ENCODE measurements around the gene RNF207.
A peak's percentile ranks its signal among the peaks of the same experiment; 100 is the strongest.

The RNF207 gene

GRCh38 chr1:6239950-6240768 is 34.2 kb downstream of the RNF207 start:
- DNase-seq, result no peak
- no peak for TF ChIP-seq POLR2A (IDR thresholded peaks at IDR 0.05; ENCODE audit: low read length)
- no peak for TF ChIP-seq GATA1 (IDR thresholded peaks at IDR 0.05; ENCODE audit: low read depth, low read length)

DNA sequence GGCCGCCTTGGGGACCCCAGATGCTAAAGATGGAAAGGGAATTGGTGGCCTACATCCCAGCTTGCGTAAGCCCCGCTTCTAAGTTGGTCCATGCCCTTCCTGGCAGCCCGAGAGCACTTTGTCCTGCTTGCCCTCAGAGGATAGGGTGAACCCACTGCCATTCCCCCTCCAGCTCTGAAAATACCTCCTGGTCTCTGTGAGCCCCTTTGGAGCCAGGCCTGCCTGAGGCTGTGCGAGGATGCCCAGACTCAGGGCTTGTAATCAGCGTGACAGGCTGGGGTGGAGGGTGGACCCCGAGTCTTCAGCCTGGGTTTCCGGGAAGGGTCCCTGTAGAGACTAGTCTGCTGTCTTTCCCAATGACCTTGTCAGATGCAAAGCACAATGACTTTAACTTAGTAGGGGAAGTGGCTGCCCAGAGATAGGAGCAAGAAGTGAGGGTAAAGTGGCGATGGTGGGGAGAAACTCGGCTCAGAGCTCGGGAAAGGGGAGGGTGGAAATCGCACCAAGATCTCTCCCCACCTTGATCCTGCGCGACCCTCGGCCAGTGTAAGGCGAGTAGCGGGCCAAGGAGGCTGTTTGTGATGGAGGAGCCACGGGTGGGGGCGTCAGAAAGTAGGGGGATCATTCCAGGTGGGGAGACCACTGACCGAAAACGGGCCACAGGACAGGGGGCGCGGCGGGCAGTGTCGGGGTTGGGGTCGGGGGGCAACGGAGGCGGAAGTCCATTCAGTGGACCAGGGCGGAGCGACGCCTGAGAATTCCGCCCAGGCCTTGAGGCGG is 35.4 kb downstream of the RNF207 start:
- no peak for DNase-seq
- no peak for TF ChIP-seq GATA1 (IDR thresholded peaks at IDR 0.05; ENCODE audit: low read depth, low read length)
- no peak for TF ChIP-seq POLR2A (IDR thresholded peaks at IDR 0.05; ENCODE audit: low read length)

- TF ChIP-seq POLR2A (IDR thresholded peaks at IDR 0.05; ENCODE audit: low read length) (no peak), GATA1 (IDR thresholded peaks at IDR 0.05; ENCODE audit: low read depth, low read length) (no peak)
Measured at GRCh38 chr1:6241887-6242740, 36.2 kb downstream of the RNF207 start.

DNA sequence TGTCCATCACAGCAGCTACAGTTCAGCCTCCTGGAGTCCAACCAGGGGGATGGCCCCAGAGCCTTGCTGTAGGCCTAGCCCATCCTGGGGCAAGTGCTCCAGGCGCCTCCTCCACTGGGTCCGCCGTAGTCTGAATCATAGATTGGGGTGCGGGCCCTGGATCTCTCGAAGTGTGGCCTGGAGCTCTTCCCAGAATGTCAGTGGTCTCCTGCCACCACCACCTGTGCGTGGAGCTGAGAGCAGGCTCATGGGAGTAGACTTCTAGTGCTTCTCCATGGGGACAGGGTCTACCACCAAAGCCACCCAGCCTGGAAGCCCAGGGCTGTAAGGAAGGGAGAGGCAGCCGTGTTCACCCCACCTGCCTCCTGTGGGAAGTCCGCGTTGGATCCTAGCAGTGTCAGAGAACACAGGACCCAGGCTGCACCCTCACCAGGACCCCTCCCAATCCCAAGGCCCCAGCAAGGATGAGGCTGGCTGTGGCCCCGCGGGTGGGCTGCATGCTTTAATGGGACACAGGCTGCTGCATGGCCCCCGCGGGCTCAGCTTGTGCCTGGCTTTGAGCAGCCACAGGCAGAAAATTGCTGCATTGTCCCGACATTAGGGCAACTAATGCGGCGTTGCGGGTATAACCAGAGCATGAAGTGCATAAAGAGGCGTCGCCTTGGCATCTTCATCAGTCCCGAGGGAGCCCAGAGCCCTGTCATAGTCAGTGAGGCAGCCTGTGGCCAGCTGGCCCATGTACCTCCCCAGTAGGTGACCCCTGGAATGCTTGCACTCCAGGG is 37.3 kb downstream of the RNF207 start:
- TF ChIP-seq GATA1 (IDR thresholded peaks at IDR 0.05; ENCODE audit: low read depth, low read length), result no peak
- no peak for TF ChIP-seq POLR2A (IDR thresholded peaks at IDR 0.05; ENCODE audit: low read length)
- no peak for DNase-seq

More at GRCh38 chr1:6241887-6242740, 36.2 kb downstream of the RNF207 start:
- no peak for DNase-seq

DNA sequence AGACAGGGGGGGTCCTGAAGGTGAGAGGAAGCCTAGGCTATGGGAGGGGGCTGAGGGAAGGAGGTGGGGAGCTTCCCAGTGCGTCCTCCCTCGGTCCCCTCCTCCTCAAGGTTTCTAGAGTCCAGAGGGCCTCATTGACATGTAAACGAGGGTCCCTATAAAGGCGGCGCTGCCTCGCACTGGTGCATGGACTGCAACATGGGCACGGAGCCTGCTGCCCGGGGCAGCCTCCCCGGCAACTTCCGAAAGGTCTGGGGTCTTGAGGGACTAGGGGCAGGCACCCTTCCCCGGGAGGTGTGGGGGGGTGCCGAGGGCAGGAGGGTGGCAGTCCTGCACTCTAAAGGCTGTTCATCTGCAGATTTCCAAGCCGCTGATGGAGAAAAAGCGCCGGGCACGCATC is 38.1 kb downstream of the RNF207 start, which contains the start of gene HES3:
TSS of gene HES3 (plus strand) at position 187 of the 400 bp plus-strand sequence. CDS start at position 374, 187 bp downstream.
- TF ChIP-seq GATA1 (IDR thresholded peaks at IDR 0.05; ENCODE audit: low read depth, low read length) (no peak), POLR2A (IDR thresholded peaks at IDR 0.05; ENCODE audit: low read length) (no peak)
- no peak for DNase-seq

DNA sequence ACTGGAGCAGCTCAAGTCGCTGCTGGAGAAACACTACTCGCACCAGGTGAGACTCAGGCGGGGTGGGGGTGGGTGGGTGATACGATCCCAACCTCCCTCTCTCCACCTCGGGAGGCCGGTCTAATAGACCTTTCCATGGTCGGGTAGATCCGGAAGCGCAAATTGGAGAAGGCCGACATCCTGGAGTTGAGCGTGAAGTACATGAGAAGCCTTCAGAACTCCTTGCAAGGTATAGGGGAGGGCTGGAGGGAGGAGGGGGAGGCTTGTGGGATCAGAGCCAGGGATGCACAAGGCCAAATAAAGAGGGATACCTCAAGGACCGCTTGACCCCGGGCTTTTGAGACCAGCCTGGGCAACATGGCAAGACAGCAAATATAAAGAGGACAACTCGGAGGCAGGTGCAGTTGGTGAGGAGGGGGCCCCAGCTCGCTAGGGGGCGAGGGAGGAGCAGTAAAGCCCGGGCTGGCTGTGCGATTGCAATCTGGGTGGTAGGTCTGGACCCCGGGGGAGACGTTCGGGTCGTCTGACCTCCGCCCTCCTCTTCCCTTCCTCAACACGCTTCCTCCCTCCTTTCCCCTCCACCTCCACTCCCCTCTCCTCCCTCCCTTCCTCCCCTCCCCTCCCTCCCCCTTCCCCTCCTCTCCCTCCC is 38.6 kb downstream of the RNF207 start:
- no peak for DNase-seq
- TF ChIP-seq GATA1 (IDR thresholded peaks at IDR 0.05; ENCODE audit: low read depth, low read length) (no peak), POLR2A (IDR thresholded peaks at IDR 0.05; ENCODE audit: low read length) (no peak)

- no peak for TF ChIP-seq GATA1 (IDR thresholded peaks at IDR 0.05; ENCODE audit: low read depth, low read length)
- TF ChIP-seq POLR2A (IDR thresholded peaks at IDR 0.05; ENCODE audit: low read length), result no peak
- DNase-seq, result peak; percentile 84 to 90
Measured at GRCh38 chr1:6245086-6245868, 39.4 kb downstream of the RNF207 start.

GRCh38 chr1:6245869-6246496 is 40.1 kb downstream of the RNF207 start:
- TF ChIP-seq POLR2A (IDR thresholded peaks at IDR 0.05; ENCODE audit: low read length) (no peak), GATA1 (IDR thresholded peaks at IDR 0.05; ENCODE audit: low read depth, low read length) (no peak)
- DNase-seq, result peak; percentile 46 to 48

DNA sequence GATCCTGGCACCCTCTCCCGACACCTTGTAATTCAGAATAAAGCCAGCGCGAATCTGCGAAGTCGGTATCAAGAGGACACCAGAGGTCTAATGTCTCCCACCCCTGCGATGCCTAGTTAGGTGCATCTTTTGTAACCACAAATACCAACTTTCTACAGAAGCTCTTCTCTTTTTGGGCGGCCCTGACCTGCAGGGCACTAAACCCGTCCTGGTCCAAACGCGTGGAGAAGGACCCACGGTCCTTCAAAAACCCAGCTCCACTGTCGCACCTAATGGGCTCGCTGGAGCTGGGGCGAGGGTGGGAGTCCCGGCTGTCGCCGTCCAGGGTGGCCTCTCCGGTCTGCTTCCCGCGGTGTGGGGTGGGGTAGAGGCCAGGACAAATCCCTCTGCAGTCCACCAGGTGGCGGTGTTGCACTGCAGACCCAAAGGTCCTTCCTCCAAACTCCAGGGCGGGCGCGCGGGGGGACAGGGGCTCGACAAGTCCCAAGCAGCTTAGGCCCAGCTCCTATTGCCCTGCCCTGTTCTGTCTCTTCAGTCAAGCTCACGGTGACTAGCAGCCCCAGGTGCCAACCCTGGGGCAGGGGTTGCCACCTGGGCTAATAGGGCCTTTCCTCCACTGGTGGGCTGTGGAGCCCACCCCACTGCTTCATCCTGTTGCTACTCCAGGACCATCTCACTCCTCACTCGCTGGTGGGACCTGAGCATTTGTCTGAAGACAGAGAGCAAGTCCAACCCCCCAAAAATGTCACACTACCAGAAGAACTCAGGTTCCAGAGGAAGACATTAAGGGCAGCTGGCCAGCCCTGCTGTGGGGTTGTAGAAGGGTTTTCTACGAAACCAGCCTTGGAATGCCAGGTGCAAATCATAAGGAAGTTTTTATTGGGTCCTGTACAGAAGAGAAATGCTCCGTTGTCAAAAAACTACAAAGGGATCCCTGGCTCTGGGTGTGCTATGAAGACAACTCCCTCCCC is 40.9 kb downstream of the RNF207 start:
- peak; percentile 82 to 90 for DNase-seq
- TF ChIP-seq GATA1 (IDR thresholded peaks at IDR 0.05; ENCODE audit: low read depth, low read length), result no peak
- no peak for TF ChIP-seq POLR2A (IDR thresholded peaks at IDR 0.05; ENCODE audit: low read length)

GRCh38 chr1:6247651-6248050 is 41.7 kb downstream of the RNF207 start:
- no peak for DNase-seq
- TF ChIP-seq POLR2A (IDR thresholded peaks at IDR 0.05; ENCODE audit: low read length) (no peak), GATA1 (IDR thresholded peaks at IDR 0.05; ENCODE audit: low read depth, low read length) (no peak)
